Lower lobe of right lung (tissue), 2 donors: ENCODE results near the gene FAM78B. TPM values are rescaled to one million over a fixed set of nuclear protein-coding genes. Genes with fewer than 3 reads are reported as not detected.

Source experiments
- ATAC-seq, 2 donors: fragments of 200-7000 bp; cut with Tn5 transposase; one replicate each; pipeline ENCODE4 v1.9.1; 2020 to 2022; ENCODE audit warnings: mild to moderate bottlenecking in 2 of 2, moderate library complexity in 2 of 2
- DNase-seq: peaks from one replicate; pipeline ENCODE4 v3.0.0-alpha.2; 2020
- H3K27ac ChIP-seq: fragments of 200-600 bp; one replicate; pipeline ENCODE4 v1.8.0; 2022
- H3K27me3 ChIP-seq: fragments of 200-600 bp; one replicate; pipeline ENCODE4 v1.8.0; 2022; ENCODE audit warnings: low read depth
- H3K36me3 ChIP-seq: fragments of 200-600 bp; one replicate; pipeline ENCODE4 v1.8.0; 2022; ENCODE audit warnings: mild to moderate bottlenecking
- H3K4me1 ChIP-seq: fragments of 200-600 bp; one replicate; pipeline ENCODE4 v1.8.0; 2022
- H3K4me3 ChIP-seq: fragments of 200-600 bp; one replicate; pipeline ENCODE4 v1.8.0; 2022; ENCODE audit warnings: mild to moderate bottlenecking
- H3K9me3 ChIP-seq: fragments of 200-600 bp; one replicate; pipeline ENCODE4 v1.8.0; 2022
- CTCF ChIP-seq: fragments of 200-600 bp; IDR thresholded peaks from one replicate; pipeline ENCODE4 v1.8.0; 2022; ENCODE audit warnings: antibody characterized with exemption, mild to moderate bottlenecking
- intact Hi-C: fragments of 100-400 bp; cut with DNase I; formaldehyde crosslinking; loops from one replicate; pipeline ENCODE4 v1.11.0; 2022
- total RNA-seq: library from RNA; stranded (reverse); fragmentation: NEBNext Ultra II Directional; extraction: Animal tissue kit (Norgen Biotek cat#: 25700); gene quantifications from one replicate; pipeline ENCODE4 v1.2.1, GENCODE V29; 2021
- donor health status: DM: no; HTN: yes; CAD: no; lungs with severe emphysema.

Gene FAM78B
- total RNA-seq, 1 donor from 2014 or later: 0.95 TPM

- no peaks in the 10 kb centered on the region for H3K27me3 ChIP-seq
- H3K4me1 ChIP-seq: no peaks in the 10 kb centered on the region
- DNase-seq: no peak
- no peak overlapping the region for H3K27ac ChIP-seq
- intact Hi-C loops: no loop called here
- no peaks in the 10 kb centered on the region for H3K9me3 ChIP-seq
- H3K36me3 ChIP-seq: no peaks in the 10 kb centered on the region
- no peak for TF ChIP-seq CTCF
- no peak for ATAC-seq
- H3K4me3 ChIP-seq: no peak overlapping the region
These were observed 87.5 kb downstream of the FAM78B start for GRCh38 chr1:166079276-166079675.

- Histone ChIP-seq H3K4me3 (no peak overlapping the region), H3K27ac (no peak overlapping the region), H3K4me1 (no peaks in the 10 kb centered on the region), H3K27me3 (no peaks in the 10 kb centered on the region), H3K36me3 (no peaks in the 10 kb centered on the region), H3K9me3 (no peaks in the 10 kb centered on the region)
- intact Hi-C loops: no loop called here
- ATAC-seq: no peak
- TF ChIP-seq CTCF: no peak
- DNase-seq: no peak
These were observed 93.3 kb downstream of the FAM78B start for GRCh38 chr1:166073489-166073888.

- no peaks in the 10 kb centered on the region for H3K9me3 ChIP-seq
- no peaks in the 10 kb centered on the region for H3K4me1 ChIP-seq
- no peak for ATAC-seq
- no peaks in the 10 kb centered on the region for H3K36me3 ChIP-seq
- TF ChIP-seq CTCF: no peak
- no peak overlapping the region for H3K27ac ChIP-seq
- intact Hi-C loops: no loop called here
- DNase-seq: no peak
- no peaks in the 10 kb centered on the region for H3K27me3 ChIP-seq
- H3K4me3 ChIP-seq: no peak overlapping the region
These were observed 97.4 kb downstream of the FAM78B start for GRCh38 chr1:166069390-166069789.

GRCh38 chr1:166066107-166066506 lies 100.7 kb downstream of the FAM78B start:
- intact Hi-C loops: no loop called here
- Histone ChIP-seq H3K27ac (no peak overlapping the region), H3K9me3 (no peaks in the 10 kb centered on the region), H3K36me3 (no peaks in the 10 kb centered on the region), H3K27me3 (no peaks in the 10 kb centered on the region), H3K4me3 (no peak overlapping the region), H3K4me1 (no peaks in the 10 kb centered on the region)
- DNase-seq: no peak
- TF ChIP-seq CTCF: no peak
- no peak for ATAC-seq

- TF ChIP-seq CTCF: no peak
- H3K27ac ChIP-seq: no peak overlapping the region
- DNase-seq (no peak), ATAC-seq (no peak)
- H3K9me3 ChIP-seq: no peaks in the 10 kb centered on the region
- H3K4me3 ChIP-seq: no peak overlapping the region
- H3K36me3 ChIP-seq: no peaks in the 10 kb centered on the region
- no peaks in the 10 kb centered on the region for H3K27me3 ChIP-seq
- intact Hi-C loops: no loop called here
- H3K4me1 ChIP-seq: no peaks in the 10 kb centered on the region
These were observed 101.8 kb downstream of the FAM78B start for GRCh38 chr1:166064951-166065350.
